NCI-H146 (cell line): ENCODE results near the gene CYSRT1.

Source experiments
- DNase-seq: peaks from one replicate; lab custom pipeline; 2025; lab: John Stamatoyannopoulos, UW

Gene CYSRT1

GRCh38 chr9:137252555-137253506 is 27.9 kb downstream of the CYSRT1 start:
- DNase-seq: peak; percentile 43

- DNase-seq: peak; percentile 37
Observed at GRCh38 chr9:137253717-137254623, 29.0 kb downstream of the CYSRT1 start.

DNA sequence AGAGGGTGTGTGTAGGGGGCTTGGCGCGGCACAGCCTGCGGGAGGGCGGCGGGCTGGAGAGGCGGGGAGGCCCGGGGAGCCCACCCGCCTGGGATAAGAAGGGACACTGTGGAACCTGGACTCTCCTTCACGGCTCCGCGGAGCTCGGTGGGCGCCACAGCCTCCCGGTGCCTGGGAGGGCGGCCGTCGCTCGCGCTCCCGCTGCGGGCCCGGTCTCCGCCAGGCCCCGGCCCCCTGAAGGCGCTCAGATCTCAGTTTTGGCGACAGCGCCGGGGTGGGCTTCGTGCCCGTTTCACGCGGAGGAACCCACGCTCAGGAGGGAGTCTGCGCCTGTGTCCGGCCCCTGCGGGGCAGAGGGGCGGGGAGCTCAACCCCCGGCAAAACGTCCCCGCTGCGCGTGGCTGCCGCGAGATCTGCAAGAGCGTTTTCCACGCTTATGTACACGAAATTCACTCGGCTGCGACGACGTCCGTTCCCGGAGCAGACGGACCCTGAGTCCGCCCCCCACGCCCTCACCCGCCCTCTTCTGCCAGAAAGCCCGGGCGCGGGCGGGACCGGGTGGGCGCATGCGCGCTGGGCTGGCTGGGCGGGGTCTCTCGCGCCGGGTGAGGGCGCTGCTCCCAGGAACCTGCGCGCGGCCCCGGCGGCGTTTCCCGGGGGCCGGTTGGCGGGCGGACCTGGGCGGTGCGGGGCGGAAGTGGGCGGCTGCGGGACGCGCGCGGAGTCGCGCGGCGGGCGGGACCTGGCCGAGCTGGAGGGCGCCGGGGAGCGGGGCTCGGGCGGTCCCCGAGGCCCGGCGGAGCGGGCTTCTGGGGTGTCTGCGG is 29.9 kb downstream of the CYSRT1 start, which contains the start of gene NELFB:
TSS of gene NELFB (plus strand) at position 704 of the 824 bp plus-strand sequence.
- DNase-seq: peak; percentile 80

- DNase-seq: peak; percentile 60
Observed at GRCh38 chr9:137255448-137256114, 30.6 kb downstream of the CYSRT1 start.

- no peak for DNase-seq
Observed at GRCh38 chr9:137256362-137256761, 31.4 kb downstream of the CYSRT1 start.

- no peak for DNase-seq
Observed at GRCh38 chr9:137256856-137257255, 31.9 kb downstream of the CYSRT1 start.

- DNase-seq: peak; percentile 10
Observed at GRCh38 chr9:137262173-137262908, 37.4 kb downstream of the CYSRT1 start.

GRCh38 chr9:137262909-137263285 is 37.9 kb downstream of the CYSRT1 start:
- DNase-seq: no peak

DNA sequence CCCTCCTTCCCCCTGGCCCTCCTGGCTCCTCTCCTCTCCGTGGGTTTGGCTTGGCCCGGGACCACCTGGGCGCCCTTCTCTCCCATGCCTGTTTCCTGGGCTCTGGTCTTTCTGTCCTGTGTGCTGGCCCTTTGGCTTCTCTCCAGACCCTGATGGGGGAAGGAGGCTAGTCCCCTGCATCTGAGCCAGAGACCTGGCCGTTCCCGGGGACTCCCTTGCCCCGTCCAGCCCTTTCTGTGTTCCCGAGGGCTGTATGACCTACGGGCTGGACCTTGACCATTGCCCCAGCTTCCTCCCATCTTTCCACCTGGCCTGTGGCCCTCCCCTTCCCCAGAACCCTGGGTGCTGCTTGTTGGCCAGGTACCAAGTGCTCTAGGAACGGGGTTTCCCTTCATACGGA is 38.5 kb downstream of the CYSRT1 start:
- DNase-seq: no peak

GRCh38 chr9:137264067-137264466 is 39.1 kb downstream of the CYSRT1 start:
- no peak for DNase-seq

DNA sequence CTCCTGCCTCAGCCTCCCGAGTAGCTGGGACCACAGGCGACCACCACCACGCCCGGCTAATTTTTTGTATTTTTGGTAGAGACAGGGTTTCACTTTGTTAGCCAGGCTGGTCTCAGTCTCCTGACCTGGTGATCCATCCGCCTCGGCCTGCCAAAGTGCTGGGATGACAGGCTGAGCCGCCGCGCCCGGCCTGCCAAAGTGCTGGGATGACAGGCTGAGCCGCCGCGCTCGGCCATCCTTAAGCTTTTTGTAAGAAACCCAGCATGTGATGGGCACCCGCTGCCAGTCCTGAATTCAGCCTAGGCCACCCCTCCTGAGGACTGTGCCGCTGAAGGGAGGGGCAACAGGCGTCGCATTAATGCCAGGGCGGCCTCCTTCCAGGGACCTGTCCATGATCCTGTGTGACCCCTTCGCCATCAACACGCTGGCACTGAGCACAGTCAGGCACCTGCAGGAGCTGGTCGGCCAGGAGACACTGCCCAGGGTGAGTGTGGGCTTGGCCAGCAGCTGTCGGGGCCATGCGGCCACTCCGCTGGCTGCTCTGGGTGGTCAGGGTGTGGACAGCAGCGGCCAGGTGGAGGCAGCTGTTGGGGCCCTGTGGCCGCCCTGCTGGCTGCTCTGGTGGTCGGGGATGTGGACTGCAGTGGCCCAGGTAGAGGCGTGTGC is 40.7 kb downstream of the CYSRT1 start:
- DNase-seq: no peak

DNA sequence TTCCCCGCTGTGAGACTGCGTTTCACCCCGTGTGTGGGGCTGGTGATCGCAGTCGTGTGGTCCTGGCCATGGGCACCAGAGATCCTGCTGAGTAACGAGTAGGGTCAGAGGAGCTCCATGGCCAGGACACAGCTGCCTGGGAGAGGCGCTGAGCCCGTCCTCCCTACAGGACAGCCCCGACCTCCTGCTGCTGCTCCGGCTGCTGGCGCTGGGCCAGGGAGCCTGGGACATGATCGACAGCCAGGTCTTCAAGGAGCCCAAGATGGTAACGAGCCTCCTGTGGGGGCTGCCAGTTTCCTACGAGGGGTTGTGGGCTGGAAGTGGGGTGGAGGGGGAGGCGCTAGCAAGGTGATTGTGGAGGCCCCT is 41.2 kb downstream of the CYSRT1 start:
- DNase-seq: no peak

- no peak for DNase-seq
Observed at GRCh38 chr9:137266585-137267453, 41.8 kb downstream of the CYSRT1 start.

DNA sequence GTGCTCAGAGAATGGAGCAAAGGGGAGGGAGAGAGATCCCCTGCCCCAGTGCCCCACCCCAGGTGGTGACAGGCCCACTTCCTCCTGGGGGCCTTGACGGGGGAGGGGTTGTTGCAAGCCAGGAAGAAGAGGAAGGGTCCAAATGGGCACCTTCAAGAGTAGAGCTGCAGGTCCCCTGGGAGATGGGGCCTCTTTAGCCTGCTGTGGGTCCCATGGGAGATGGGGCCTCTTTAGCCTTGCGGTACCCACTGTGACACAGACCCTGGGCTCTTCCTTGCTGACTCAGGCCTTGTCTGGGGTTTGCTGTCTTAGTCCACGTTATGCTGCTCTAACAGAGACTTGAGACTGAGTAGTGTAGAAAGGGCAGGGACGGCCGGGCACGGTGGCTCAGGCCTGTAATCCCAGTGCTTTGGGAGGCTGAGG is 43.0 kb downstream of the CYSRT1 start:
- no peak for DNase-seq

DNA sequence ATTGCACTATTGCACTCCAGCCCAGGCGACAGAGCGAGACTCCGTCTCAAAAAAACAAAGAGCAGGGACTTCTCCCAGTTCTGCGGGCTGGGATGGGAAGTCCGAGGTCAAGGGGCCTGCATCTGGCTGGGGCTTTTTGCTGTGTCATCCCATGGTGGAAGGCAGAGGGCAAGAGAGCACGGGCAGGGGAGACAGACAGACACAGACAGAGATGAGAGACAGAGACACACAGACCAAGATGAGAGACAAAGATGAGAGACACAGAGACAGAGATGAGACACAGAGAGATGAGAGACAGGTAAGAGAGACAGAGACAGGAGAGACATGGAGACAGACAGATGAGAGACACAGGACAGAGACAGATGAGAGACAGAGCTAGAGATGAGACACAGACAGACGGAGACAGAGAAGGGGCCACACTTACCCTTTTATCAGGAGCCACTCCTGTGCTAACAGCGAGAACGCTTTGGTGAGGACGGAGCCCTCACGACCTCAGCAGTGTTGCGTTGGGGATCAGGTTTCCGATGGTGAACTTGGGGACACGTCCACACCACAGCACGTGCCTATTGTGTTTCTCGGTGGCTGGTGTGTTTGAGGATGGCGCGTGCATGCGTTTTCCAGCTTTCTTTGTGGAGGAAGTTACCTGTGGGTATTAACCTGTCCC is 43.7 kb downstream of the CYSRT1 start:
- no peak for DNase-seq

- DNase-seq: no peak
Observed at GRCh38 chr9:137269231-137269772, 44.3 kb downstream of the CYSRT1 start.

GRCh38 chr9:137270929-137271695 is 46.1 kb downstream of the CYSRT1 start:
- DNase-seq: no peak
